ENCODE data around the gene PIAS4. TPM values are rescaled to one million over a fixed set of nuclear protein-coding genes. Genes with fewer than 3 reads are reported as not detected.

Gene PIAS4
- total RNA-seq, 1 donor from 2014 or later = 31.9 TPM

DNA sequence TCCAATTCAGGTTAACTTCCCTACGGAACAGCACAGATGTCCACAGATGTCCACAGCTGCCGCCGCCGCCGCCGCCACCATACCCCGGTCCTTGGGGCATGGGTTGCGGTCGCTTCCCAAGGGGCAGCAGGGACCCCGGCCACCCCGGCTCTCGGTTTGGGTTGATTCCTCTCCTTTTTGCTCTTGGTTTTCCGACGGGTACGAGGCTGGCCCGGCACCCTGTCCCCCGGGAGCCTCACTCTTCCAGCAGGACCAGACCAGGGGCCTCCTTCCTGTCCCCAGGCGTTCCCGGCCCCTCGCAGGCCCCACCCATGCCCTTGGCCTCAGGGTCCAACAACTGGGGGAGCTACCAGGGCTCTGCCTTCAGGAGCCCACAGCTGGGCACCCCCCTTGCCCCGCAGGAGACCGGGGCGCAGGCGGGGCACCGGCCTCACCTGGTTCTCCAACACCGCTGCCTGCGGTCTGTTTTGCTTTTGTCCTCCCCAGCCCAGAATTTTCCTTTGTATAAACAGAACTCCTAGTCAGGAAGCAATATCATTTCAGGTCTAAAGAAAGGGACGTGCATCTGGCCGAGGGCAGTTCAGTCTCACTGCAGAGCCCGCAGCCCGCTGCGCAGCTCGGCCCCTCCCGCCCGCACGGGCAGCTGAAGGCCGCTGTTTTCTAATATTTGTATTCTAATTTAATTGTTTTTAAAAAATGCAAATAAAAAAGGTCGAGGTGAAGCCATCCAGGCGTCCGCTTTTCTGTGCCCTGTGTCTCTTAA lies 31.3 kb downstream of the PIAS4 start:
- DNase-seq (ENCODE audit: low spot score) = no peak

DNA sequence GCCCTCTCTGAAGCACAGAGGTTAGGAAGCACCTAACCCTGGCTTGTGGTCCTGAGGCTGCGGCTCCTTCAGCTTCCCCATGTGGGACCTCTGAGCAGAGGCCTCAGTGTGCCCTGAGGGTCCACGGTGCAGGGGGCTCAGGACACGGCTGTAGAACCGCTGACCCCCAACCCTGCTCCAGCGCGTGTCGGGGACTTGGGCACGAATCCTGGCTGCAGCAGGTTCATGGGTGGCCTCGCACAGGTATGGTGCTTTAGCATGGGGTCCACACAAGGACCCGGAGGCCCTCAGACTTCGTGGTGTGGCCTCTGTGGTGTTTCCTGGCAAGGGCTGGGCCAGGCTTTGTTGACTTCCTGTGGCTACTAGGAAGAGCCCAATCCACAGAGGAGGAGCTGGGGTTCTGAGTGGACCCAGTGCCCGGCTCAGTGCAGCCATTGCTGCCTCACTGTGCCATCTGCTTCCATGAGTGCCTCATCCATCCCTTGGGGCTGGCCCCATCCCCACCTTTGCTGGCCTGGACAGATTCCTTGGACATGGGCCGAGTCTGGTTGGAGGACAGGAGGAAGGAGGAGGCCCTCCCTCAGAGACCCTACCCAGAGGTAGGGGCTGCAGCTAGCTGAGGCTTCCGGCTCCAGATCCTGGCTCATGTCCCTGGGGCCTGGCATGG lies 34.7 kb downstream of the PIAS4 start:
- no peak for DNase-seq (ENCODE audit: low spot score)

DNA sequence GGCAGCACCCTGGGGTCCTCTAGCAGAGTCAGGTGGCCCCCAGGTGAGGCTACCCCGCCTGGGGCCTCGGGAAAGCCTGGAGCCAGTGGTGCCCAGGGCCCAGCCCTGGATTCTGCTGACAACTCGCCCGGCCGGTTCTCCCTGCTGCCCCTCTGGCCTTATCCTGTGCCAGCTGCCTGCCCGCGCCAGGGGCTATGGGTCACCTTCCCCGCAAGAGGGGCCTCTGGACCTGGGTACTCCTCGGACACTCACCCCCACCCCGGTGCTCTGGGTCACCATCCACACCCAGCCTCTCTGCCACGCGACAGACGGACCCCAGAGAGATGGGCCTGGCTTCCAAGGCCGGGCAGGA lies 35.2 kb downstream of the PIAS4 start:
- peak; percentile 68 for DNase-seq (ENCODE audit: low spot score)

DNA sequence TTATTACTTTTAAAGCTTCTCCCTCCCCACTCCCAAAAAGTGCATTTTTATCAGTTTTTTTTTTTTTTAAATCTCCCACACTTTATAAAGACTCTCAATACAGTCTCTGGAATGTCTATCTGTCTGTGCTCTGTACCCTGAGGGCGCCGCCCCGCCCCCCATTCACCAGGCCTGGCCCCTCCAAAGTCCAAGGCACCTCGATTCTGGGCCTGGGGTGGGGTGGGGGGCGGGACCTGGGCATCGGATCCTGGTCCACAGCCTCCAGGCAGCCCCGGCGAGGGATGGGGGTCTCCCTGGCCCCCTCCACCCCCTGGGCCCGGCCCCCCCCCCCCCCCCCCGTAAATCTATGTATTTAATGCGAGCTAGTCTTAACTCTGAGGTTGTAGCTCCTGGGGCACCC lies 35.9 kb downstream of the PIAS4 start:
- no peak for DNase-seq (ENCODE audit: low spot score)

DNA sequence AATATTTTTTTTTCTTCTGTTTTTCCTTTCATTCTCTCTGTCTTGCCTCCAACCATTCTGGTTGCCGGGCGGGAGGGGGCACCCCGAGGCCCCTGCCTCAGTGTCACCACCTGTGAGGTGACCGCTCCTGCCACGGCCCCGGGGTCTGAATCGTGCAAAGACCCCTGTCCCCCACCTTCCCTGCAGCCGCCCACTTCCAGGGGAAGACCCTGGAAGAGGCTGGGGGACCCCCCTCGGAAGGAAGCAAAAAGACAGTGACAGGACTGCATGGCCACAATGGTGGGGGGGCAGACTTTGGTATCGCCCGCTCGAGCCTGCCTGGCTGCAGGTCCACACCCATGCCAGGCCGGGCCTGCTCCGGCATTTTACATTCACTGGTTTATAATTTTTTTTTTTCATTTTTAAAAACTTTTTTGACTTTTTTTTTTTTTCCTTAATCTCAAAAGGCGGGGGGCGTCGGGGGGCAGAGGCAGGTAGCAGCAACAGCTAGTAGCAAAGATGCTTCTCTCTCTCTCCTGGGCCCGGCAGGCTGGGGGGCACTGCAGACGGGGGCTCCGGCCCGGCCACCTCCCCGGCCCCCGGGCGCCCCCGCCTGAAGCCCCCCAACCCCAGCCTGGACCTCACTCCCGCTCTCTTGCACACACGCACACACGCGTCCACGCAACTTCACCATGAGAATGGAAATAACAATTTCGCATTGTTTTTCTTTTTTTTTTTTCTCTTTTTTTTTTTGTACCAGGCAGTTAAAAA lies 36.6 kb downstream of the PIAS4 start:
- DNase-seq (ENCODE audit: low spot score) = no peak

DNA sequence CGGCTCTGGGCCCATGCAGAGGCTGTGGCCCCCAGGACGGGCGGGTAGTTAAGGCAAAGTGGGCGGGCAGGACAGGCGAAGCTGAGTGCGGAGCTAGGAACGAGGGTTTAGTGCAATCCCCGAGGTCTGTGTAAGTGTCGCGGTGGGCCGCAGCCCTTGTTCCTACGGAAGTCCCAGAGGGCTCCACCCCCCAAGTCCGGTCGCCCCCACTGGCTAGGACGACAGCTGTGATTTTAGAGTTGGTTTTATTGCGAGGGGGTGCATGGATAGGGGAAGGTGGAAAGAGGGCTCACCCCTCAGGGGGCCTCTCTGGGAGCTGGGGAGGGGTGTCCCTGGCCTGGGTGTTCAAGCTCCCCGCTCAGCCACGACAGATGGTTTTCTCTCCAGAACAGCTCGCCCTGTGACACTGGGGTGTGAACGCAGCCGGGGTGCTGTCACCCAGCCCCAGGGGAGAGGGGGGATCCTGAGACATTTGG lies 37.5 kb downstream of the PIAS4 start:
- DNase-seq (ENCODE audit: low spot score) = no peak

DNA sequence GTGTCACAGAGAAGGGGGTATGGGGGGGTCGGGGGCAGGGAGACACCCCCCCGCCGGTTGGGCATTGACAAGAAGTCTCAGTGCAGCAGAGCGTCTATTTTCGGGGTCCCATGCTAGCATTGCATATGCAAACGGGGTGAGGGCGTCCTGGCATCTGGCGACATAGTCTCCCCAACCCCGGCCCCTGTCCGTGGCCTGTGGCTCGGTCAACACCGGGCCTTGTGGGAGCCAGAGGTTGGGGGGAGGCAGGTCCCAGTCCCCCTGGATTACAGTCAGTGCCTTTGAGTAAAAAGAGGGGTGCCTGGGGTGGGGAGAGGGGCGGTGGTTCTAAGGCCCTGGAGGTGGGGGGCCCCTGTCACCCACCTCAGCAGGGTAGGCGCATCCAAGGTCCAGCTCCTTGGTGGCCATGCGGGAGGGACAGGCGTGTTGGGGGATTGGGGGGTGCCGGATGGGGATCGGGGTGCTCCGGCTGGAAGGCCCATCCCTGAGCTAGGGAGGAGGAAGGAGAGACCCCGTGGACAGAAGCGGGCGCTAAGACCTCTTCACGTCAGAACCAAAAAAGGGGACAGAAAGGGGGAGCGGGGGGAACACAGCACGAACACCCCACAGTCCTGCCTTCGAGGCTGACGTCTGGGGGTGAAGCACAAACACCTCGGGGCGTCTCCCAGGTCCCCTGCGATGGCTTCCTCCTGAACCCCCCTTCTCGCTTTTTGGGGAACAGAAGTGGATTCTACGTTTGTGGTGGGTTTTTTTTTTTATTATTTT lies 38.2 kb downstream of the PIAS4 start:
- DNase-seq (ENCODE audit: low spot score) = no peak

DNA sequence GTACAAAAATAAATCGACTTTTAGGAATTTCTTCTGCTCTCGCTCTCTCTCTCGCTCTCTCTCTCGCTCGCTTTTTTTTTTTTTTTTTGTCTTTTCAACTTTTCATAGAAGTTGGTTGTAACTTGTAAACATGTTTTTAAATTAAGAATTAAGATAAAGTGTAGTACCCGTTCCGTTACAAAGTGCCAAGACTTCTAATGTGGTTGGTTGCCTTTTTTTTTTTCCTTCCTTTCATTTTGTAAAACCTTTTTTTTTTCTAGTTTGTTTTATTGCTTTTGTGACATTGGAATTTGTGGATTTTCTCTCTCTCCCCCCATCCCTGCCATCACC lies 38.8 kb downstream of the PIAS4 start:
- no peak for DNase-seq (ENCODE audit: low spot score)

DNA sequence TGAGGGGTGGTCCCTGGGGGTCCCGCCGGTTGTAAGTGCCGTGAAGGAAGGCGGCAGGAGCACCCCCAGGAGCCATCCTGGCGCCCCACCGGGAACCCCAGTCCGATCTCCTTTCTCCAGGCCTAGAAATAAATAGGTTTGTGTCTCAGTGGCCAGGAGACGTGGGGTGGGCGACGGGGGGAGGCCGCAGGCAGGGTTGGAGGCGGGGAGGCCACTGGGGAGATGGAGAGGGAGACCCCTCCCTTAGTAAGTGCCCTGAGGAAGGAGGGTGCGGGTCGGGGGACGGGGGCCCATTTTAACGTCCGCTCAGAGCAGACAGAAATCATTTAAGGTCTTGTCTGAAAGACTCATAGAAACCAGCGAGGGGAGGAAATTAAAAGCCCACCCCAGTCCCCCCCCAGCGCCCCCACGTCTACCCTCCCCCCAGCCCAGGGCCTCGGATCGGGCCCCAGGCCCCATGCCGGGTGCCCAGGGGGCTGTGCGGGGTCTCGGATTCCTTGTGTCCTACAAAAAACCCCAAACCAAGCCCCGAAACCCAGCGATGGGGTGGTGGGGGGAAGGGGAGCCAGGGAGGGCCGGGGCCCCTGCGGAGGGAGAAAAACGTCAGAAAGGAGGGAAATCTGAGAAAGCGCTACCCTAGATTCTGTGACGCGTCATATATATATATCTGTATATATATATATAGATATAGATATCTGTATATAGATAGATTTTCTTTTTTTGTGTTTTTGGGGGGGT lies 39.6 kb downstream of the PIAS4 start:
- no peak for DNase-seq (ENCODE audit: low spot score)

DNA sequence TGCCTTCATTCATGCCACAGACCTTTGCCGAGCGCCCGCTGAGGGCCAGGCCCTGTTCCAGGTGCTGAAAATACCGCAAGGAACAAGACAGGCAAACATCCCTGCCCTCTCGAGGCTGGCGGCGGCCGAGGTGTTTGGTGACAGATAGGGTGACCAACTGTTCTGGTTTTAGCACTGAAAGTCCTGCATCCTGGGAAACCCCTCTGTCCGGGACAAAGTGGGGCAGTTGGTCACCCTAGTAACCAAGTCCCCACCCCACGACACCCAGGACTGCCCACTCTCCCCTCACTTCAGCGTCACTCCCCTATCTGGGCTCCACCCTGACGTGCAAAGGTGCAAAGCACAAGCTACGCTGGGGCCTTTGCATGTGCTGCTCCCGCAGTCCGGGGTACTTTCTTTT lies 41.9 kb downstream of the PIAS4 start:
- DNase-seq (ENCODE audit: low spot score) = no peak

DNA sequence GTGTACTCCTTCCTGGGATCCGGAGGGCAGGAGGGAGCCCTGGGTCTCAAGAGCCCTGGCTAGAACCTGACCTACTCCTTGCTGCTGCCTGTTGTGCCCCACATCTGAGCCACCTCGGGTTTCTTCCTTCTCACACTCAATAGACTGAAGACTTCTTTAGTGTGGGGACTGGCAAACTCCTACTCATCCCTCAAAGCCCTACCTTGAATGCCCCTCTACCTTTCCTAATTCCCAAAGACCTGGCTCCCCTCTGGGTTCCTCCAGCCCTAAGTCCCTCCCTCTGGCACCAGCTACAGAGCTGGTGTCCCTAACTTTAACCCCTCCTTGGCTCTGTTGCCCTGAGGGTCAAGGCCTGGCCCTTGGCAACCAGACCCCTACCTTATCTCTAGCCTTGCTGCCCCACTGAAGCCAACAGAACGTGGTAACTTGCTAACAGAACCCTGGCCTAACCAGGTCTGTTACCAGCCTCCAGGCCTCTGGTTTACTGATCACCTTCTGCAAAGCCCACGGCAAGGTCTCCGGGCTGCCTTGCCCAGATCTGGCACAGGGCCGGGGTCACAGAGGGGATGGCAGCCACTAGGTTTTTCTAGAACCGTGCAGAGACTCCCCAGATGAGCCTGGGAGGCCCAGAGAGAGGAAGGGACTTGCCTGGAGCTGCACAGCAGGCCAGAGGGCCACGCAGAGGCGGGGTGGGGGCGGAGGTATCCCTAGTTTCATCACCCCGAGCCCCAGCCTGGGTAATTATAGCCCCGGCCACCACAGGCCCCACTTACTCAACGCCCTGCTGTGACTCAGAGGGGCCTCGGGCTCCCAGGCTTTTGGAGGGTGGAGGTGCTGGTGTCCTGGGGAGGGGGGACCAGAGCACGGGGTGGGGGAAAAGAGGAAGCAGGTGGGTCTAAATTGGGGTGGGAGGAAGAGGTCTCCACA lies 43.9 kb downstream of the PIAS4 start:
- DNase-seq (ENCODE audit: low spot score) = no peak

DNA sequence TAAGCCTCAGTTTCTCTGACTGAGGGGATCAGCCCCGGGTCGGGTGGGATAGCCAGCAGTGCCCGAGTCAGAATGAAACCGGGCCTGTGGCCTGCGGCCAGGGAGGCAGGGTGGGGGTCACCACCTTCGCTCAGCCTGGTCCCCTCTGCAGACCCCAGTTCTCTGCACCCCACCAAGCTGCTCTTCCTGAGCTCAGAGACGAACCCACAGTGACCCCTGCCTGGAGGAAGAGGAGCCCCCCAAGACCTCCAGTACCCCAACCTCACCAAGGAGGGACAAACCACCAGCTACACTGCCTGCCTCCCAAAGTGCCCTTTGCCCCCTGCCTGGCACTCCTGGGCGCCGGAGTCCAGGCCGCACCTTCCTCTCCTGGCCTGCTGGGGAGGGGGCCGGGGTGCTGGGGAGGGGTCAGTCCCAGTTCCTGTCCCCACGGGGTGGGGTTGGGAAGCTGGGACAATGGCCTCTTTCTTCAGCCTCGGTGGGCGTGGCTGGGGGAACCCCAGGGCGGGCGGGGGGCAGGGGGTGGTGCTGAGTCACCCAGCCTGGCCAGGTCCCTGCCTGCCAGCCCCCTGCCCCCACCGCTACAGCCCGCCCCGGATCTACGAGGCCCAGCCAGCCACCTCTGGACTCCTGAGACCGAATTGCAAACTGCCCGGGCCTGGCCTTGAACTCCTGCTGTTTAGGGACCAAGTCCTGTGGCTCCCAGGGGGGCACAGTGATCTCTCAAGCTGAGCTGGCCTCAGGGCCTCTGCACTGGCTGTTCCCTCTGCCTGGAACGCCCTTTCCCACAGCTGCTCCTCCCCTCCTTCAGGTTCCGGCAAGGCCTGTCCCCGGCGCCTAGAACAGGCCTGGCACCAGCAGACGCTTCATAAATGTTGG lies 44.8 kb downstream of the PIAS4 start:
- DNase-seq (ENCODE audit: low spot score) = peak; percentile 85

DNA sequence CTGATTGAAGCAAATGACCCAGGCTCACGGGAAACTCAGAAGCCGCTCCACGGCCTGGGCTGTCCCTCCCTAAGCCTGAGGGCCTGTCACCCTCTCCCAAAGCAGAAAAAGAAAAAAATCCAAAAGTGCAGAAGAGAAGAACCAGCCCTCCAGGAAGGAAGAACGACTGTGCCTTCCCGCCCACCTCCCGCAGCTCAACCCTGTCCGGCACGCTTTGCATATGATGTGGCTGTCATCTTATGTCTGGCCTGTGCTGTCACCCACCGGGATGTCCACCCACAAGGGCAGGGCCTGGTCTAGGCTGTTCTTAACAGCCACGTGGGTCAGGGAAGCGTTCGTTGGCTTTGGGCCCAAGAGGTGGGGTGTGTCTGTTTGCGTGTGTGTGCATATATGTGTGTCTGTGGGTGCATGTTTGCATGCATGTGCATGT lies 45.5 kb downstream of the PIAS4 start:
- no peak for DNase-seq (ENCODE audit: low spot score)

DNA sequence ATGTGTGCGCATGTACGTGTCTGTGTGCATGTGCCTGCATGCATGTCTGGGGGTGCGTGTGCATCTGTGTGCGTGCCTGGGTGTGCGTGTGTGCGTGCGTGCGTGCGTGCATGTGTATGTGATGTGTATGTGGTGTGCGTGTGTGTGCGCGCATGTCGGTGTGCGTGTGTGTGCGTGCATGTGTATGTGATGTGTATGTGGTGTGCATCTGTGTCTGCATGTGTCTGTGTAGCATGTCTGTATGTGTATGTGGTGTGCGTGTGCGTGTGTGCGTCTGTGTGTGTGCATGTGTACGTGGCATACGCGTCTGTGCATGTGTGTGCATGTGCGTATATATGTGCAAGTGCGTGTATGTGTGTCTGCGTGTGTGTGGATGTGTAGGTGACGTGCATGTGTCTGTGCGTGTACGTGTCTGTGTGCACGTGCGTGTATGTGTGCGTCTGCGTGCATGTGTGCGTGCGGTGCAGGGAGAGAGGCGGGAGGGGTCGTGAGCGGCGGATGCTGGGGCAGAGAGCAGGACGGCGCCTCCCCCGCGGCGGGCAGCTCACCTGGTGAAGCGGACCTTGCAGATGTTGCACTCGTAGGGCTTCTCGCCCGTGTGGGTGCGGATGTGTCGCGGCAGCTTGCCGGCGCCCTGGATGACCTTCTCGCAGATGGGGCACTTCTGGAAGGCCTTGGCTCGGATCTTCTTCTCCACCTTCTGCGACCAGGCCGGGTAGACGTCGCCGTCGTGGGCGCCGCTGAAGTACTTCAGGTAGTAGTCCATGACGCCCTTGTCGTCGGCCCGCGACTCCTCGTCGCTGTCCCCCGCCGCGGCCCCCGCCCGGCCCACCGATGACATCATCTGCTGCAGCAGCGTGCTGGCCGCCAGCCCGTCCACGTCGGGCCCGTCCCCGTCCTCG lies 46.1 kb downstream of the PIAS4 start:
- DNase-seq (ENCODE audit: low spot score) = no peak

DNA sequence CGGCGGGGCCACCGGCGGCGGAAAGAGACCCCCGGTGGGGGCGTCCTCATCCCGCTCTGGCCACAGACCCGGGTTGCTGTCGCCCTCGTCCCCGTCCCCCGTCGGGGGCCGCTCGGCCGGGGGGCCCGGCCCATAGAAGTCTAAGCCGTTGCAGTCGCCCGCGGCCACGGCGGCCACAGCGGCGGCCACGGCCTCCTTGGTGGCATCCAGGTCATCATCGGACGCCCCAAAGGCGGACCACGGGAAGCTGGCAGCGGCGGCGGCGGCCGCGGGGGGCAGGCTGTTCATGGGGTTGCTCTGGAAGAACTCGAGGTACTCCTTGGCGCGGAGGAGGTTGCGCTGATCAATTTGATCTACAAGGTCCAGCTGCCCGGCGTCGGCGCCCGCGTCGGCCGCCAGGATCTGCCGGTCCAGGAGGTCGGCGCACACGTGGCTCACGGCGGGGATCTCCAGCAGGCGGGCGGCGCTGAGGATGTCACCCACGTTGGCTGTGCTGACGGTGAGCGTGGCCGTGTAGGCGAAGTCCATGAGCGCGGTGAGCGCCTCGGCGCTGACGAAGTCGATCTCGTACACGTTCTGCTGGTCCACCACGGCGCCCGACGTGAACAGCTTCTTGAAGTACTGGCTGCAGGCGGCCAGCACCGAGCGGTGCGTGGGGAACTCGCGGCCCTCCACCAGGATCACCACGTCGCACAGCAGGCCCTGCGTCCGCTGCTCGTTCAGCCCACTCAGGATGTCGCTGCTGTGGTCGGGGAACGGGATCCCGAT lies 47.1 kb downstream of the PIAS4 start:
- DNase-seq (ENCODE audit: low spot score) = no peak

DNA sequence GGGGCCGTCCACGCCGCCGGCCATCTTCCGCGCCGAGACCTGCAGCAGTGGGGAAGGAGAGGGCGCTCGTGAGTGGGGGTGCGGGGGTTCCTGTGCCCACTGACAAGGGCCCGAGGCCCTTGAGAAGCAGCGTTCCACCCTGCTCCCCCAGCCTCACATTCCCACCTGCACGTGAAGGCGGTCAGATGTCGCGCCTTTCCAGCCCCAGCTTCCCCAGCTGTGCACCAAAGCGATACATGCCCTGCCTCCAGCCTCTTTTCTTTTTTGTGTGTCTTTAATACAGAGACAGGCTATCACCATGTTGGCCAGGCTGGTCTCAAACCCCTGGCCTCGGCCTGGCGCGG lies 47.6 kb downstream of the PIAS4 start:
- no peak for DNase-seq (ENCODE audit: low spot score)

DNA sequence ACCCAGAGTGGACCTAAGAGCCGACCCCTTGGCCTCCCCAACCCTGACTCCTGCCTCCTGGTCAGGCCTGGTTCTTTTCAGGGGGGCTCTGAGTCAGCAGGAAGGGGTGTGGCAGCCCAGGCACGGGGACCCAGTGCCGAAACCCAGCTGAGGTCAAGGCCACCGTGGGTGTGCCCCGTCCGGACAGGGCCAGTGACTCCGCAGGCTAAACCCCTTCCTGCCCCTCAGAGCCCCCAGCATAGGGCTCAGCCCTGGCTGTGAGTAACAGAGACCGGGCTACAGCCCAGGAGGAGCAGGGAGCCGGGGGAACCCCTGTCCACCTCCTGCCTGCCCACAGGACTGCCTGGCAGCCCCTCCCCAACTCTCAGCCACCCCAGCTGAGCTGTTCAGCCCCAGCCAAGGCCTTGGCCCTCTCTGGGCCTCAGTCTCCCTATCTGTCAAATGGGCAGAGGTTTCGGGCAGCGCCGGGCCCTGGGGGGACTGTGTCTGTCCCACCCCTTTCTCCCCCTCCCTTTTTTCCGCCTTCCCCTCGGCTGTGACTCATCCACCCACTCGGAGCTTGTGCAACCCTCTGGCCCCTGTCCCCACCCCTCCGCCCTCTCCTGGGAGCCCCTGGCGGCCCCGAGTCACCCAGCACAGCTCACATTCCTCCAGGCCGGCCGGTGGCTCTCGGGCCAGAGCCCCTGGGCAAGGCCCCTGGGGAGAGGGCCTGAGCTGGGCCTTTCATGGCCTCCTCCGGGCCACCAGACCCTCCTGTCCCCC lies 50.6 kb downstream of the PIAS4 start:
- DNase-seq (ENCODE audit: low spot score) = peak; percentile 74

All from mucosa of gallbladder (tissue), 1 donor.